Measurements from ENCODE around the gene UGT1A8. TPM values are rescaled to one million over a fixed set of nuclear protein-coding genes. Genes with fewer than 3 reads are reported as not detected.

The UGT1A8 gene
- polyA plus RNA-seq, 1 of the 3 experiments (the other 2 are of a cell fraction): not detected

DNA sequence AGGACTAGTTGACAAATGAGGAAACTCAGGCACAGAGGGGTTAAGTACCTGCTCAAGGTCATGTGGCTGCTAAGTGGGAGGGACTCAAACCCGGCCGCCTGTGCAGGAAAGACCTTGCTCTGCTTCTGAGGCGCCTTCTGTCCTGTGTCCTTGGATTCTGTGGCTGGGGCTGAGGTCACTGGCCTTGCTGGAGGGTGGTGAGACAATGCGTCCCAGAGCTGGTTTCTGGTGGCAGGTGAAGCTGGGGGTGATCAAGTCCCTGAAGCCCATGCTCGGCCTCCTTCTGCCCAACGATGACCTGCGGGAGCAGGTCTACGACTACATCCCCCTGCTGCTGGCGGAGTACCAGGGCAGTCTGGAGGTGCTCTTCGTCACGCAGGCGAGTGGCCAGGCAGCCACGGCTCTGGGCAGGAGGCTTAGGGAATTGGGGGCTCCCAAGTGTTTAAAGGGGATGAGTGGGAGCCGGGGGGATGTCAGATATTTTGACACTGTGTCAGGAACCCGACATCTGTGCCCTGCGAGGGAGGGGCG is 176.8 kb downstream of the UGT1A8 start:
- whole genome bisulfite sequencing (ENCODE audit: low lambda C conversion rate): 79% methylated on average over 14 of the region's 17 CpGs
- H3K9me2 ChIP-seq: no peaks in the 10 kb centered on the region
- no peak overlapping the region for H3K9ac ChIP-seq
- no peak overlapping the region for H3K4me3 ChIP-seq (ENCODE audit: low read depth in 2 of 2, low read length in 1 of 2)
- H3K27me3 ChIP-seq (ENCODE audit: insufficient read depth): no peaks in the 10 kb centered on the region
- TF ChIP-seq RFX5 (IDR thresholded peaks at IDR 0.05; ENCODE audit: low read length): no peak
- no peak for TF ChIP-seq FOSL2 (IDR thresholded peaks at IDR 0.05; ENCODE audit: borderline replicate concordance, low read depth)
- TF ChIP-seq MXI1 (IDR thresholded peaks at IDR 0.05; ENCODE audit: low read depth, low read length): no peak
- TF ChIP-seq, protein P1, sequence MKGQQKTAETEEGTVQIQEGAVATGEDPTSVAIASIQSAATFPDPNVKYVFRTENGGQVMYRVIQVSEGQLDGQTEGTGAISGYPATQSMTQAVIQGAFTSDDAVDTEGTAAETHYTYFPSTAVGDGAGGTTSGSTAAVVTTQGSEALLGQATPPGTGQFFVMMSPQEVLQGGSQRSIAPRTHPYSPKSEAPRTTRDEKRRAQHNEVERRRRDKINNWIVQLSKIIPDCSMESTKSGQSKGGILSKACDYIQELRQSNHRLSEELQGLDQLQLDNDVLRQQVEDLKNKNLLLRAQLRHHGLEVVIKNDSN (IDR thresholded peaks at IDR 0.05; ENCODE audit: borderline replicate concordance, low read depth): no peak
- TF ChIP-seq, protein P2, sequence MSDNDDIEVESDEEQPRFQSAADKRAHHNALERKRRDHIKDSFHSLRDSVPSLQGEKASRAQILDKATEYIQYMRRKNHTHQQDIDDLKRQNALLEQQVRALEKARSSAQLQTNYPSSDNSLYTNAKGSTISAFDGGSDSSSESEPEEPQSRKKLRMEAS (IDR thresholded peaks at IDR 0.05; ENCODE audit: low read depth): no peak
- no peak for TF ChIP-seq RAD21 (IDR thresholded peaks at IDR 0.05; ENCODE audit: low read length)
- TF ChIP-seq RCOR1 (IDR thresholded peaks at IDR 0.05; ENCODE audit: low read length): no peak
- no peak for TF ChIP-seq YY1 (IDR thresholded peaks at IDR 0.05; ENCODE audit: low read depth)
- TF ChIP-seq, protein P3, sequence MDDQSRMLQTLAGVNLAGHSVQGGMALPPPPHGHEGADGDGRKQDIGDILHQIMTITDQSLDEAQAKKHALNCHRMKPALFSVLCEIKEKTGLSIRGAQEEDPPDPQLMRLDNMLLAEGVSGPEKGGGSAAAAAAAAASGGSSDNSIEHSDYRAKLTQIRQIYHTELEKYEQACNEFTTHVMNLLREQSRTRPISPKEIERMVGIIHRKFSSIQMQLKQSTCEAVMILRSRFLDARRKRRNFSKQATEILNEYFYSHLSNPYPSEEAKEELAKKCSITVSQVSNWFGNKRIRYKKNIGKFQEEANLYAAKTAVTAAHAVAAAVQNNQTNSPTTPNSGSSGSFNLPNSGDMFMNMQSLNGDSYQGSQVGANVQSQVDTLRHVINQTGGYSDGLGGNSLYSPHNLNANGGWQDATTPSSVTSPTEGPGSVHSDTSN (IDR thresholded peaks at IDR 0.05): no peak
- TF ChIP-seq RXRA (IDR thresholded peaks at IDR 0.05; ENCODE audit: borderline replicate concordance, low read depth): no peak
- TF ChIP-seq NRF1 (IDR thresholded peaks at IDR 0.05; ENCODE audit: low read depth, low read length): no peak
- TF ChIP-seq EP300 (IDR thresholded peaks at IDR 0.05; ENCODE audit: borderline replicate concordance in 1 of 2, low read depth in 1 of 2, low read length in 1 of 2): no peak
- no peak for TF ChIP-seq NFIC (IDR thresholded peaks at IDR 0.05; ENCODE audit: borderline replicate concordance)
- no peak for TF ChIP-seq GABPA (IDR thresholded peaks at IDR 0.05; ENCODE audit: low read depth)
- no peak for TF ChIP-seq GATA2 (CRISPR knock-in tag; IDR thresholded peaks at IDR 0.05)
- TF ChIP-seq POLR2AphosphoS5 (IDR thresholded peaks at IDR 0.05; ENCODE audit: low read depth, low read length): no peak
- no peak for TF ChIP-seq EZH2phosphoT487 (IDR thresholded peaks at IDR 0.05; ENCODE audit: borderline replicate concordance, low read depth)
- TF ChIP-seq, protein P4, sequence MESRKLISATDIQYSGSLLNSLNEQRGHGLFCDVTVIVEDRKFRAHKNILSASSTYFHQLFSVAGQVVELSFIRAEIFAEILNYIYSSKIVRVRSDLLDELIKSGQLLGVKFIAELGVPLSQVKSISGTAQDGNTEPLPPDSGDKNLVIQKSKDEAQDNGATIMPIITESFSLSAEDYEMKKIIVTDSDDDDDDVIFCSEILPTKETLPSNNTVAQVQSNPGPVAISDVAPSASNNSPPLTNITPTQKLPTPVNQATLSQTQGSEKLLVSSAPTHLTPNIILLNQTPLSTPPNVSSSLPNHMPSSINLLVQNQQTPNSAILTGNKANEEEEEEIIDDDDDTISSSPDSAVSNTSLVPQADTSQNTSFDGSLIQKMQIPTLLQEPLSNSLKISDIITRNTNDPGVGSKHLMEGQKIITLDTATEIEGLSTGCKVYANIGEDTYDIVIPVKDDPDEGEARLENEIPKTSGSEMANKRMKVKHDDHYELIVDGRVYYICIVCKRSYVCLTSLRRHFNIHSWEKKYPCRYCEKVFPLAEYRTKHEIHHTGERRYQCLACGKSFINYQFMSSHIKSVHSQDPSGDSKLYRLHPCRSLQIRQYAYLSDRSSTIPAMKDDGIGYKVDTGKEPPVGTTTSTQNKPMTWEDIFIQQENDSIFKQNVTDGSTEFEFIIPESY (IDR thresholded peaks at IDR 0.05; ENCODE audit: borderline replicate concordance, low read depth): no peak
- no peak for TF ChIP-seq TCF12 (IDR thresholded peaks at IDR 0.05)
- H3K79me2 ChIP-seq (ENCODE audit: insufficient read depth): no peaks in the 10 kb centered on the region
- DNase-seq: no peak
- H3K27ac ChIP-seq (ENCODE audit: low read depth in 2 of 2, low read length in 1 of 2): no peak overlapping the region
- no peaks in the 10 kb centered on the region for H3K36me3 ChIP-seq (replicated peaks in 1 of 2; ENCODE audit: control insufficient read depth in 1 of 2, insufficient read depth in 2 of 2, low read length in 1 of 2)
- ChIA-PET POLR2A (no interaction called here), CTCF (no interaction called here)
- no peak overlapping the region for H3K4me2 ChIP-seq
- H3K4me1 ChIP-seq (ENCODE audit: control insufficient read depth in 1 of 2, insufficient read depth in 2 of 2, low read depth in 1 of 2, low read length in 1 of 2): no peaks in the 10 kb centered on the region
- H4K20me1 ChIP-seq (ENCODE audit: insufficient read depth): no peaks in the 10 kb centered on the region
- no peaks in the 10 kb centered on the region for H3K9me3 ChIP-seq
- no peak overlapping the region for H2AFZ ChIP-seq (ENCODE audit: low read depth)
- H3F3A ChIP-seq (replicated peaks; ENCODE audit: insufficient read depth): no peaks in the 10 kb centered on the region

All from SK-N-SH (cell line).